Kidney (tissue), 14 donors: Measurements from ENCODE around the gene NLGN2. TPM values are rescaled to one million over a fixed set of nuclear protein-coding genes. Genes with fewer than 3 reads are reported as not detected.

Experiments used
- DNase-seq, 5 donors: peaks; one replicate each; pipeline ENCODE4 v3.0.0-alpha.2; 2013 to 2020
- FAIRE-seq: peaks from 2 replicates; lab custom pipeline; 2012; peaks lifted over from hg19 to GRCh38; lab: Jason Lieb, UNC
- H3K27ac ChIP-seq, 2 donors: one replicate each; pipeline ENCODE4 v1.7.0; 2013; ENCODE audit warnings: low read depth in 2 of 2, low read length in 2 of 2, inconsistent platforms in 1 of 2
- H3K27me3 ChIP-seq: one replicate; pipeline ENCODE4 v1.7.1; 2013; ENCODE audit warnings: low read length, inconsistent platforms; ENCODE audit not compliant: control insufficient read depth, insufficient read depth
- H3K36me3 ChIP-seq, 3 donors: one replicate each; pipeline versions ENCODE4 v1.7.0 to v1.7.1; 2013; ENCODE audit warnings: low read length in 3 of 3, control low read depth in 1 of 3, inconsistent platforms in 1 of 3; ENCODE audit not compliant: insufficient read depth in 3 of 3, control insufficient read depth in 2 of 3
- H3K4me1 ChIP-seq, 3 donors: one replicate each; pipeline versions ENCODE4 v1.7.0 to v1.7.1; 2013; ENCODE audit warnings: low read length in 3 of 3, inconsistent platforms in 1 of 3, low read depth in 1 of 3; ENCODE audit not compliant: control insufficient read depth in 2 of 3, insufficient read depth in 2 of 3
- H3K4me3 ChIP-seq, 3 donors: one replicate each; pipeline versions ENCODE4 v1.7.0 to v1.8.1; 2013; ENCODE audit warnings: low read length in 3 of 3, control low read depth in 1 of 3, inconsistent platforms in 1 of 3
- H3K9ac ChIP-seq, 3 donors: one replicate each; pipeline versions ENCODE4 v1.7.0 to v1.7.1; 2013; ENCODE audit warnings: low read length in 3 of 3, control low read depth in 1 of 3, inconsistent platforms in 1 of 3
- H3K9me3 ChIP-seq, 3 donors: one replicate each; pipeline versions ENCODE4 v1.7.0 to v1.7.1; 2013; ENCODE audit warnings: low read length in 3 of 3, control low read depth in 1 of 3, inconsistent platforms in 1 of 3; ENCODE audit not compliant: control insufficient read depth in 2 of 3, insufficient read depth in 1 of 3
- intact Hi-C: fragments of 100-400 bp; cut with DNase I; formaldehyde crosslinking; loops from one replicate; pipeline ENCODE4 v1.11.1; 2022
- polyA plus RNA-seq: library from polyadenylated mRNA; stranded (reverse); fragments of 350-450 nt; fragmentation: Illumina TruSeq; extraction: RNeasy Lipid Tissue Mini Kit (QIAGEN cat#74804); gene quantifications from one replicate; pipeline ENCODE4 v1.2.3, GENCODE V29; 2014; ENCODE audit warnings: low read depth, low replicate concordance; ENCODE audit not compliant: insufficient read depth
- total RNA-seq: library from RNA; stranded (reverse); fragmentation: NEBNext Ultra II Directional; extraction: Animal tissue kit (Norgen Biotek cat#: 25700); gene quantifications from one replicate; pipeline ENCODE4 v1.2.1, GENCODE V29; 2021
- TF ChIP-seq, protein P1 (sequence below): IDR thresholded peaks from 3 replicates; pipeline ENCODE4 v1.5.1; 2012; ENCODE audit warnings: mild to moderate bottlenecking, moderate library complexity, borderline replicate concordance; ENCODE audit not compliant: insufficient read depth; ENCODE audit errors: extremely low read depth
- donor health status: control.
- donor health status: control.
- donor health status: control.
- donor health status: control.
- donor health status: control.
- donor health status: DM: yes; HTN: yes; CAD: no.
- donor health status: Normal renal cell carcinoma (clear cell type).

The NLGN2 gene
- total and polyA plus RNA-seq, 2 donors from 2014 or later, result 7.3 to 23.4 TPM

- Histone ChIP-seq H3K27ac (no peak overlapping the region), H3K4me1 (peaks cover 0 to 5% (median 0%) of the 10 kb centered on the region in 3 donors), H3K9ac (no peak overlapping the region), H3K9me3 (no peaks in the 10 kb centered on the region), H3K4me3 (no peak overlapping the region), H3K27me3 (no peaks in the 10 kb centered on the region), H3K36me3 (no peaks in the 10 kb centered on the region)
- intact Hi-C loops, result no loop called here
- no peak for DNase-seq
- no peak for FAIRE-seq
- TF ChIP-seq, protein P1, sequence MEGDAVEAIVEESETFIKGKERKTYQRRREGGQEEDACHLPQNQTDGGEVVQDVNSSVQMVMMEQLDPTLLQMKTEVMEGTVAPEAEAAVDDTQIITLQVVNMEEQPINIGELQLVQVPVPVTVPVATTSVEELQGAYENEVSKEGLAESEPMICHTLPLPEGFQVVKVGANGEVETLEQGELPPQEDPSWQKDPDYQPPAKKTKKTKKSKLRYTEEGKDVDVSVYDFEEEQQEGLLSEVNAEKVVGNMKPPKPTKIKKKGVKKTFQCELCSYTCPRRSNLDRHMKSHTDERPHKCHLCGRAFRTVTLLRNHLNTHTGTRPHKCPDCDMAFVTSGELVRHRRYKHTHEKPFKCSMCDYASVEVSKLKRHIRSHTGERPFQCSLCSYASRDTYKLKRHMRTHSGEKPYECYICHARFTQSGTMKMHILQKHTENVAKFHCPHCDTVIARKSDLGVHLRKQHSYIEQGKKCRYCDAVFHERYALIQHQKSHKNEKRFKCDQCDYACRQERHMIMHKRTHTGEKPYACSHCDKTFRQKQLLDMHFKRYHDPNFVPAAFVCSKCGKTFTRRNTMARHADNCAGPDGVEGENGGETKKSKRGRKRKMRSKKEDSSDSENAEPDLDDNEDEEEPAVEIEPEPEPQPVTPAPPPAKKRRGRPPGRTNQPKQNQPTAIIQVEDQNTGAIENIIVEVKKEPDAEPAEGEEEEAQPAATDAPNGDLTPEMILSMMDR, result no peak
These were observed 23.6 kb downstream of the NLGN2 start for GRCh38 chr17:7431231-7431630.

DNA sequence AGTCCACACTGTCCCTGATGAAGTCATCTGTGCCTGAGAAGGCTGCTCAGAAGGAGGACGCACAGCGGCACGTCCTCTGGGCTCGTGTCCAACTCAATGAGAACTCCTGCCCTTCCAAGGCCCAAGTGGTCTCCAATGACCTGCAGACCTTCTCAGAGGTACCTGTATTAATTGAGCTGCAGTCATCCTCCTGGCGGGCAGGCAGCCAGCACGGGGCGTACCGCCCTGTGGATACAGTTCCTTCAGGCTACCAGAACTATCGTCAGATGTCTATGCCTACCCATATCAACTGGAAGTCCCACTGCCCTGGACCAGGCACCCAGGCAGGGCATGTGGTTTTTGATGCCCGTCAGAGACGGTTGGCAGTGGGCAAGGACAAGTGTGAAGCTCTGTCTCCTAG, 24.7 kb downstream of the NLGN2 start:
- FAIRE-seq (no peak), DNase-seq (no peak)
- TF ChIP-seq, protein P1, result no peak
- Histone ChIP-seq H3K27ac (no peak overlapping the region), H3K36me3 (no peaks in the 10 kb centered on the region), H3K4me1 (peaks cover 0 to 11% (median 0%) of the 10 kb centered on the region in 3 donors), H3K9me3 (no peaks in the 10 kb centered on the region), H3K9ac (no peak overlapping the region), H3K4me3 (no peak overlapping the region), H3K27me3 (no peaks in the 10 kb centered on the region)
- intact Hi-C loops, result no loop called here

- no peaks in the 10 kb centered on the region for H3K9me3 ChIP-seq
- H3K36me3 ChIP-seq, result no peaks in the 10 kb centered on the region
- no peak for FAIRE-seq
- H3K27me3 ChIP-seq, result peaks cover 7% of the 10 kb centered on the region
- H3K27ac ChIP-seq, result peak overlapping the region; percentile 78 to 86
- TF ChIP-seq, protein P1, result no peak
- peak overlapping the region; percentile 24 to 32 (median 27) for H3K9ac ChIP-seq
- peaks cover 0 to 26% (median 5%) of the 10 kb centered on the region in 3 donors for H3K4me1 ChIP-seq
- H3K4me3 ChIP-seq, result peak overlapping the region; percentile 63 to 79 (median 78)
- intact Hi-C loops, result no loop called here
- peak in 4 of 5 donors; percentile 48 to 87 (median 60) for DNase-seq
These were observed 28.3 kb downstream of the NLGN2 start for GRCh38 chr17:7435676-7436555.
